Suprapubic skin (tissue), 4 donors: ENCODE data around the gene GNG10. TPM values are rescaled to one million over a fixed set of nuclear protein-coding genes. Genes with fewer than 3 reads are reported as not detected.

Source experiments
- DNase-seq, 2 donors: peaks; one replicate each; pipeline ENCODE4 v3.0.0-alpha.2; 2019; ENCODE audit warnings: low spot score in 2 of 2
- H3K27ac ChIP-seq: fragments of 200-600 bp; sonication (generic); one replicate; pipeline ENCODE4 v1.5.1; 2019
- H3K27me3 ChIP-seq: fragments of 200-600 bp; sonication (generic); one replicate; pipeline ENCODE4 v1.5.1; 2019
- H3K36me3 ChIP-seq: fragments of 200-600 bp; sonication (generic); one replicate; pipeline ENCODE4 v1.5.1; 2019
- H3K4me1 ChIP-seq: fragments of 200-600 bp; sonication (generic); one replicate; pipeline ENCODE4 v1.5.1; 2019
- H3K4me3 ChIP-seq: fragments of 200-600 bp; sonication (generic); one replicate; pipeline ENCODE4 v1.5.1; 2019; ENCODE audit warnings: mild to moderate bottlenecking
- H3K9me3 ChIP-seq: fragments of 200-600 bp; sonication (generic); one replicate; pipeline ENCODE4 v1.5.1; 2019
- EP300 ChIP-seq: sonication (generic); formaldehyde crosslinking; IDR thresholded peaks from one replicate; pipeline ENCODE4 v1.6.1; 2017; ENCODE audit warnings: antibody characterized with exemption
- POLR2A ChIP-seq, 2 donors: fragments of 450-650 bp; IDR thresholded peaks; one replicate each; pipeline ENCODE4 v1.6.1; 2017; ENCODE audit warnings: antibody characterized with exemption in 2 of 2, mild to moderate bottlenecking in 2 of 2, moderate library complexity in 2 of 2
- POLR2AphosphoS5 ChIP-seq, 3 donors: sonication (generic); formaldehyde crosslinking; IDR thresholded peaks; one replicate each; pipeline ENCODE4 v1.6.1; 2017; ENCODE audit warnings: antibody characterized with exemption in 3 of 3
- WGBS: methylation state at CpG from one replicate; pipeline ENCODE4 v1.1.5; 2018; 5-methylcytosine and 5-hydroxymethylcytosine counted together
- total RNA-seq, 4 donors: library from RNA; depleted of rRNA; stranded (reverse); fragments of >200 nt; gene quantifications; one replicate each; pipeline ENCODE4 v1.1.0, GENCODE V29; 2016
- TF ChIP-seq, protein P1 (sequence below), 2 donors: fragments of 200-600 bp in 1 of 2; fragments of 450-650 bp in 1 of 2; sonication (generic) in 1 of 2; IDR thresholded peaks; one replicate each; pipeline ENCODE4 v1.5.1; 2016 to 2019; ENCODE audit warnings: antibody characterized with exemption in 2 of 2, mild to moderate bottlenecking in 1 of 2, moderate library complexity in 1 of 2

The GNG10 gene
- total RNA-seq, 4 donors from 2014 or later = 15.1 to 21.6 (median 19.1) TPM

DNA sequence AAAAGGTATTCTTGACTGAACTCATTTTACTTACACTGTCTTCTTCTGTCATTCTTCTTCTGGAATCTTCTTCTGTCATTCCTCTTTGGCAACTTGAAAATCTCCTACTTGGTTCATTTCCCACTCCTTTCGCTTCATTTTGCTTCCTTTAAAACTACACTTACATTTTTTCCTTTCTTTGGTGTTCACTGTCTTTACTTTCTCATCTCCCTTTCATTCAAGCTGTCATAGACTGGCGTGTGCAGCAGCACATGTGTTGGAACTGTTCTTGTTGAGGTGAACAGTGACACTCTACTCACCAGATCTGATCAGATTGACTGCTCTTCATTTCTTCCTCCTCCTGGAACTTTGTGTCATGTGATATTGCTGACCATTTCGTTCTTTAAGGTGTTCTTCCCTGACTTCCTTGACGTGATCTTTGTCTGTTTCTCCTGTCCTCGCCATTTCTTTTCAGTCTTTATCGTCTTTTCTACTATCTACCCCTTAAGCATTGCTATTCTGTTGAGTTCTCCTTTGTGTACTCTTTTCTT, 23.9 kb upstream of the GNG10 start:
- 69% methylated on average over 6 of the region's 6 CpGs for WGBS
- H3K4me3 ChIP-seq = no peak overlapping the region
- TF ChIP-seq, protein P1, sequence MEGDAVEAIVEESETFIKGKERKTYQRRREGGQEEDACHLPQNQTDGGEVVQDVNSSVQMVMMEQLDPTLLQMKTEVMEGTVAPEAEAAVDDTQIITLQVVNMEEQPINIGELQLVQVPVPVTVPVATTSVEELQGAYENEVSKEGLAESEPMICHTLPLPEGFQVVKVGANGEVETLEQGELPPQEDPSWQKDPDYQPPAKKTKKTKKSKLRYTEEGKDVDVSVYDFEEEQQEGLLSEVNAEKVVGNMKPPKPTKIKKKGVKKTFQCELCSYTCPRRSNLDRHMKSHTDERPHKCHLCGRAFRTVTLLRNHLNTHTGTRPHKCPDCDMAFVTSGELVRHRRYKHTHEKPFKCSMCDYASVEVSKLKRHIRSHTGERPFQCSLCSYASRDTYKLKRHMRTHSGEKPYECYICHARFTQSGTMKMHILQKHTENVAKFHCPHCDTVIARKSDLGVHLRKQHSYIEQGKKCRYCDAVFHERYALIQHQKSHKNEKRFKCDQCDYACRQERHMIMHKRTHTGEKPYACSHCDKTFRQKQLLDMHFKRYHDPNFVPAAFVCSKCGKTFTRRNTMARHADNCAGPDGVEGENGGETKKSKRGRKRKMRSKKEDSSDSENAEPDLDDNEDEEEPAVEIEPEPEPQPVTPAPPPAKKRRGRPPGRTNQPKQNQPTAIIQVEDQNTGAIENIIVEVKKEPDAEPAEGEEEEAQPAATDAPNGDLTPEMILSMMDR (IDR thresholded peaks at IDR 0.05) = no peak
- TF ChIP-seq POLR2AphosphoS5 (IDR thresholded peaks at IDR 0.05) = no peak
- no peak for TF ChIP-seq EP300
- TF ChIP-seq POLR2A (IDR thresholded peaks at IDR 0.05) = no peak
- peaks cover 23% of the 10 kb centered on the region for H3K4me1 ChIP-seq
- no peak for DNase-seq
- no peaks in the 10 kb centered on the region for H3K36me3 ChIP-seq
- H3K27ac ChIP-seq = no peak overlapping the region
- H3K27me3 ChIP-seq = no peaks in the 10 kb centered on the region
- no peaks in the 10 kb centered on the region for H3K9me3 ChIP-seq

DNA sequence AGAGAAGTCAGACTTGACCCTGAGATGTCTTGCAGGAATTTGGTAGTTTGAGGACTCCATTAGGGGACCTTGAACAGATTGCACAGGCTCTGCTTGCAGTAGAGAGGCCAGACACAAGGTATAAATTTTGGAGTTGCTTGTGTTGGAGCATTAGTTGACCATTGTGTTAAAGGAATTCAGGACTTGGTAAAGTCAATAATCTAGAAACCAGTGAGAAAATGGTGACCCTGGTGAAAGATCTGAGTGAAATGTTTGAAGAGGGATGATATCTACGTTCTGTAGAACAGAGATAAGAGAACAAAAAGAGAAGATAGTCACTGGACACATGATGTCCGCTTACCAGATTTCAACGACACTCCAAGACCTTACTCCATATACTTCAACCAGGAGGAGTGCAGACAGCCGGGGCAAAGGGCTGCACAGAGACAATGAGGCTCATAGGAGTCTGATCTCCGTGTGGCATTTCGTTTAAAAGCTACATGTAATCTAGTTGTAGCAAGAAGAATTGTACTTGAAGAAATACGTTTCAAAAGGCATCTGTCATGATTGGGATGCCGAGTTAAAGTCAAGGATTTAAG, 17.1 kb upstream of the GNG10 start:
- Histone ChIP-seq H3K27ac (no peak overlapping the region), H3K36me3 (peaks cover 14% of the 10 kb centered on the region), H3K4me1 (no peaks in the 10 kb centered on the region), H3K9me3 (no peaks in the 10 kb centered on the region), H3K4me3 (no peak overlapping the region), H3K27me3 (no peaks in the 10 kb centered on the region)
- WGBS = 88% methylated on average over 8 of the region's 8 CpGs
- TF ChIP-seq POLR2AphosphoS5 (IDR thresholded peaks at IDR 0.05) (no peak), EP300 (no peak), POLR2A (IDR thresholded peaks at IDR 0.05) (no peak)
- TF ChIP-seq, protein P1 (IDR thresholded peaks at IDR 0.05) = no peak
- no peak for DNase-seq

DNA sequence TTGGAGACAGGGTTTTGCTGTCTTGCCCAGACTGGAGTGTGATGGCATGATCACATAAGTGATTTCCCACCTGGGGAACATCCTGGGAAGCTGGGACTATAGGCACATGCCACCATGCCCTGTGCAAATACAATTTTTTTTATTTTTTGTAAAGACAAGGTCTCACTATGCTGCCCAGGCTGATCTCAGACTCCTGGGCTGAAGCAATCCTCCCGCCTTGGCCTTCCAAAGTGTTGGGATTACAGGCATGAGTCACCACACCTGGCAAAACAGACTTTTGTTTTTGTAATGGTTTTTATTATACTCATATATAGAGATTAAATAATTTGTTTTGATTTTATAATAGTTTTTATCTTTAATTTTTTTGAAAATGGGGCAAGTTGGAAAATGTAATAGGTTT, 15.6 kb upstream of the GNG10 start:
- Histone ChIP-seq H3K27me3 (no peaks in the 10 kb centered on the region), H3K4me3 (no peak overlapping the region), H3K27ac (no peak overlapping the region), H3K9me3 (no peaks in the 10 kb centered on the region), H3K36me3 (peaks cover 18% of the 10 kb centered on the region), H3K4me1 (no peaks in the 10 kb centered on the region)
- no peak for DNase-seq
- TF ChIP-seq, protein P1 (IDR thresholded peaks at IDR 0.05) = no peak
- TF ChIP-seq POLR2A (IDR thresholded peaks at IDR 0.05) (no peak), EP300 (no peak), POLR2AphosphoS5 (IDR thresholded peaks at IDR 0.05) (no peak)
- 82% methylated on average over 1 of the region's 1 CpG for WGBS

DNA sequence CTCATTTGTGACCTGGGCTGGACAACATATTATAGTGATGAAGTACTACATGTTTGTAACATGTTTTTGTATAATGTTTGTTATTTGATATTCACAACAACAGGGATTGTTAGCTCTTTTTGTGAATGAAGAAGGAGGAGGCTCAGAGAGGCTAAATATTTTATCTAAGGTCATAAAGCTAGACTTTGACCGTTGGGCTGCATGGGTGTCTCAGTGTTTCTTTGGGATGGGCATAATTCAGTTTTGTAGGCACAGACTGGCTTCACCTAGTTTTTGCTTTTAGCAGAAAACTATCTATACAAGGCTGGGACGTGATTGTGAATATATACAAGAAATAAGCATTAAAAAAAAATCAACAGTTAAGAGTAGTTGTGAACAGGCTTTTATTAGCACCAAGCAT, 15.0 kb upstream of the GNG10 start:
- no peak overlapping the region for H3K27ac ChIP-seq
- H3K27me3 ChIP-seq = no peaks in the 10 kb centered on the region
- WGBS = 88% methylated on average over 2 of the region's 2 CpGs
- H3K4me3 ChIP-seq = no peak overlapping the region
- H3K36me3 ChIP-seq = peaks cover 20% of the 10 kb centered on the region
- no peaks in the 10 kb centered on the region for H3K4me1 ChIP-seq
- no peak for DNase-seq
- no peaks in the 10 kb centered on the region for H3K9me3 ChIP-seq
- TF ChIP-seq POLR2AphosphoS5 (IDR thresholded peaks at IDR 0.05) (no peak), EP300 (no peak), POLR2A (IDR thresholded peaks at IDR 0.05) (no peak)
- TF ChIP-seq, protein P1 (IDR thresholded peaks at IDR 0.05) = no peak

DNA sequence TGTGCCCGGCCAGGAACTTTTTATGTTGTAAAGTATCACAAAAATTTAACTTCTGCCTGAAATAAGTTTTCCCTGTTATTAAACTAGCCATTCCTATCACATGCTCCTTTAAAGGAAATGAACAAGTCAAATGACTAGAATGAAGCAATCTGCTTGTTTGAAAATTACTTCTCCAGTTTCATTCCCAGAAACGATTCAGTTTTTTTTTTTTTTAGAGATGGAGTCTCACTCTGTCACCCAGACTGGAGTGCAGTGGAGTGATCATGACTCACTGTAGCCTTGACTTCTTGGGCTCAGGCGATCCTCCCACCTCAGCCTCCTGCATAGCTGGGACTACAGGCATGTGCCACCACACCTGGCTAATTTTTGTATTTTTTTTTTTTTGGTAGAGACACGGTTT, 13.3 kb upstream of the GNG10 start:
- Histone ChIP-seq H3K27ac (no peak overlapping the region), H3K9me3 (no peaks in the 10 kb centered on the region), H3K27me3 (no peaks in the 10 kb centered on the region), H3K4me1 (no peaks in the 10 kb centered on the region), H3K4me3 (no peak overlapping the region), H3K36me3 (peaks cover 23% of the 10 kb centered on the region)
- TF ChIP-seq POLR2A (IDR thresholded peaks at IDR 0.05) (no peak), EP300 (no peak), POLR2AphosphoS5 (IDR thresholded peaks at IDR 0.05) (no peak)
- WGBS = 76% methylated on average over 4 of the region's 4 CpGs
- DNase-seq = no peak
